SJCRH30 (cell line): ENCODE data around the gene OPRL1. TPM values are rescaled to one million over a fixed set of nuclear protein-coding genes. Genes with fewer than 3 reads are reported as not detected.

Experiments used
- DNase-seq, 2 experiments: peaks; one replicate each; pipeline ENCODE4 v3.0.0-alpha.2; 2015 to 2020
- H3K27ac ChIP-seq: fragments of 250-450 bp; sonication (Bioruptor Pico); 2 replicates; pipeline ENCODE4 v1.5.1; 2020; ENCODE audit warnings: mild to moderate bottlenecking, moderate library complexity
- H3K27me3 ChIP-seq: fragments of 250-450 bp; sonication (Bioruptor Pico); 2 replicates; pipeline ENCODE4 v1.5.1; 2020; ENCODE audit warnings: mild to moderate bottlenecking, moderate library complexity
- H3K36me3 ChIP-seq: fragments of 250-450 bp; sonication (Bioruptor Pico); 2 replicates; pipeline ENCODE4 v1.5.1; 2020; ENCODE audit warnings: mild to moderate bottlenecking, moderate library complexity
- H3K4me1 ChIP-seq: fragments of 250-450 bp; sonication (Bioruptor Pico); 2 replicates; pipeline ENCODE4 v1.5.1; 2020; ENCODE audit warnings: mild to moderate bottlenecking, moderate library complexity
- H3K4me3 ChIP-seq: fragments of 250-450 bp; sonication (Bioruptor Pico); 2 replicates; pipeline ENCODE4 v1.5.1; 2020; ENCODE audit warnings: mild to moderate bottlenecking, moderate library complexity
- H3K9me3 ChIP-seq: fragments of 250-450 bp; sonication (Bioruptor Pico); replicated peaks from 2 replicates; pipeline ENCODE4 v1.5.1; 2020; ENCODE audit warnings: mild to moderate bottlenecking, moderate library complexity
- total RNA-seq: library from RNA; depleted of rRNA; stranded (reverse); fragments of >200 nt; shearing (Covaris generic); gene quantifications from 2 replicates; pipeline ENCODE4 v1.2.3, GENCODE V29; 2014; rRNA removed

Gene OPRL1
- total RNA-seq, 1 experiment from 2014 or later, result 0.43 TPM

DNA sequence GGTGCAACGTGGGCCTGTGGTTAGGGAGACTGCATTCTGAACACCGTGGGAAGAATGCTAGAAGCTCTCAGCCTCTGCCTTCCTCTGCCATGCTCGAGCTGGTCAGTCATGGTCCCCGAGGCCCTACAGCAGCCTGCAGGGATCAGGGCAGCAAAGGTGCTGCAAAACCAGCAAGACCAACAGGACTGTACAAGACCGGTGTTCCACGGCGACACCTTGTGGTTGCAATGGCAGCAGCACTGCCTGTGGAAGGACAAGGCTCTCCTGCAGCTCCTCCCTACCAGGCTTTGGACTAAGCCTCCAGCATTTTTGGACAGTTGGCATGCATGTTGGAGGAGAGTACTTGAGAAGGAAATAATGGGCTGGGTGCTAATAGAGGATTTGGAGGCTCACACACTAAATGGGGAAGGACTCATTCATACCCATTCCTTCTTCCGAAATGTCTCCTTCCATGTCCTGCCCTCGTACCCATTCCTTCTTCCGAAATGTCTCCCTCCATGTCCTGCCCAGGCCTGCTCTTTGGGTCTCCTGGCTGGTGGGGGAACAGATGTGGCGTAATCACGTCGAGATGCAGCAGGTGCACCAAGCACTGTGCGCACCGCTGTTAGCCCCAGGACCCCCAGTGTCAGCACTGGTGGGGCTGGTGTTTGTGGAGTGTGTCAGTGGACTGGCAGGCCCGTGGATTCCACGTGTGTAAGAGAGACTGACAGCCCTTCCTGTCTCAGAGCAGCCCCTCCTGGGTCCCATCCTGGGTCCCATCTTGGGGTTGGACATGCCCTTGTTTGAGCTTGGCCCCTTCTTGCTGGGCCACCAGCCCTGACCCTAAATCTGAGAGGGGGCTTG, 65.8 kb downstream of the OPRL1 start:
- peaks cover 12% of the 10 kb centered on the region; the same call in 1 of the 2 replicates for H3K9me3 ChIP-seq
- no peaks in the 10 kb centered on the region for H3K36me3 ChIP-seq
- peaks cover 14% of the 10 kb centered on the region for H3K27me3 ChIP-seq
- no peaks in the 10 kb centered on the region for H3K4me1 ChIP-seq
- no peak overlapping the region for H3K27ac ChIP-seq
- no peak overlapping the region for H3K4me3 ChIP-seq
- peak; percentile 18 to 23 for DNase-seq

- Histone ChIP-seq H3K4me3 (no peak overlapping the region), H3K9me3 (peaks cover 12% of the 10 kb centered on the region; the same call in 1 of the 2 replicates), H3K27me3 (peaks cover 7% of the 10 kb centered on the region; the same call in 1 of the 2 replicates), H3K27ac (no peak overlapping the region), H3K4me1 (no peaks in the 10 kb centered on the region), H3K36me3 (no peaks in the 10 kb centered on the region)
- DNase-seq, result no peak
These were observed 66.5 kb downstream of the OPRL1 start for GRCh38 chr20:64146301-64146935.

- no peak overlapping the region for H3K27ac ChIP-seq
- H3K36me3 ChIP-seq, result no peaks in the 10 kb centered on the region
- H3K4me1 ChIP-seq, result no peaks in the 10 kb centered on the region
- H3K27me3 ChIP-seq, result peaks cover 6% of the 10 kb centered on the region; the same call in 1 of the 2 replicates
- no peak for DNase-seq
- peaks cover 12% of the 10 kb centered on the region; the same call in 1 of the 2 replicates for H3K9me3 ChIP-seq
- H3K4me3 ChIP-seq, result no peak overlapping the region
These were observed 67.1 kb downstream of the OPRL1 start for GRCh38 chr20:64146936-64147477.

GRCh38 chr20:64148581-64148980, 68.7 kb downstream of the OPRL1 start:
- Histone ChIP-seq H3K27ac (no peak overlapping the region), H3K36me3 (no peaks in the 10 kb centered on the region), H3K4me1 (no peaks in the 10 kb centered on the region), H3K27me3 (0 out of 2 replicates have a peak, but pooled peaks cover 4% of the 10 kb centered on the region), H3K4me3 (no peak overlapping the region), H3K9me3 (peaks cover 12% of the 10 kb centered on the region; the same call in 1 of the 2 replicates)
- DNase-seq, result no peak

GRCh38 chr20:64149141-64149540, 69.3 kb downstream of the OPRL1 start:
- Histone ChIP-seq H3K36me3 (no peaks in the 10 kb centered on the region), H3K9me3 (peaks cover 12% of the 10 kb centered on the region; the same call in 1 of the 2 replicates), H3K27me3 (0 out of 2 replicates have a peak, but pooled peaks cover 4% of the 10 kb centered on the region), H3K27ac (no peak overlapping the region), H3K4me1 (no peaks in the 10 kb centered on the region), H3K4me3 (no peak overlapping the region)
- DNase-seq, result no peak

DNA sequence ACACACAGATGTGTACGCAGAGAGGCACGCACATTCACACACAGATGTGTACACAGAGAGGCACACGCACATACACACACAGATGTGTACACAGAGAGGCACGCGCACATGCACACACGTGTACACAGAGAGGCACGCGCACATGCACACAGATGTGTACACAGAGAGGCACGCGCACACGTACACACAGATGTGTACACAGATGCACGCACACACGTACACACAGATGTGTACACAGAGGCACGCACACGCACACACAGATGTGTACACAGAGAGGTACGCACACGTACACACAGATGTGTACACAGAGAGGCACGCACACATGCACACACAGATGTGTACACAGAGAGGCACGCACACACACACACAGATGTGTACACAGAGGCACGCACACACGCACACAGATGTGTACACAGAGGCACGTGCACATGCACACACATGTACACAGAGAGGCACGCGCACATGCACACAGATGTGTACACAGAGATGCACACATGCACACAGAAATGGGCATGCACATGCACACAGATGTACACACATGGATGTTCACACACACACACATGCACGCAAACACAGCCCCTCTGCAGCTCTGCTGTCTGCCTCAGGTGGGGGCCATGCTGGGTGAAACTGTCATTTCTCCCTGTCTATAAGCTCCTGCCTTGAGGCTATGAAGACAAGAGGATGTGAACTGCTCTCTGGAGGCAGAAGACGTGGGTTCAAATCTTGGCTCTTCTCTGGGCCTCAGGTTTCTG, 70.1 kb downstream of the OPRL1 start:
- H3K36me3 ChIP-seq, result no peaks in the 10 kb centered on the region
- peaks cover 8% of the 10 kb centered on the region; the same call in 1 of the 2 replicates for H3K9me3 ChIP-seq
- H3K4me3 ChIP-seq, result no peak overlapping the region
- no peak overlapping the region for H3K27ac ChIP-seq
- H3K4me1 ChIP-seq, result no peaks in the 10 kb centered on the region
- DNase-seq, result no peak
- H3K27me3 ChIP-seq, result 0 out of 2 replicates have a peak, but pooled peaks cover 4% of the 10 kb centered on the region

Other genes starting within 250 kb of the OPRL1 start
- 4.0 and 5.0 TPM in 2 replicates for gene ZBTB46, start 248.8 kb upstream of the OPRL1 start, total RNA-seq
- gene ABHD16B, start 218.6 kb upstream of the OPRL1 start, total RNA-seq, result not detected in 2 replicates
- 96.4 and 105 TPM in 2 replicates for gene TPD52L2, start 214.8 kb upstream of the OPRL1 start, total RNA-seq
- 79.6 and 81.1 TPM in 2 replicates for gene DNAJC5, start 185.0 kb upstream of the OPRL1 start, total RNA-seq
- gene UCKL1, start 123.7 kb upstream of the OPRL1 start, total RNA-seq, result 27.1 and 35.0 TPM in 2 replicates
- 19.1 and 19.6 TPM in 2 replicates for gene ZNF512B, start 110.2 kb upstream of the OPRL1 start, total RNA-seq
- gene SAMD10, start 100.4 kb upstream of the OPRL1 start, total RNA-seq, result 0.08 TPM in 1 of 2 replicates, not detected in the other
- 70.1 and 71.9 TPM in 2 replicates for gene PRPF6, start 99.0 kb upstream of the OPRL1 start, total RNA-seq
- 2.0 and 3.0 TPM in 2 replicates for gene C20orf204, start 43.9 kb upstream of the OPRL1 start, total RNA-seq
- gene SOX18, start 30.4 kb upstream of the OPRL1 start, total RNA-seq, result 0.13 and 0.14 TPM in 2 replicates
- 12.6 and 16.9 TPM in 2 replicates for gene TCEA2, start 16.9 kb upstream of the OPRL1 start, total RNA-seq
- gene RGS19, start 564 bp upstream of the OPRL1 start, total RNA-seq, result 17.2 and 18.8 TPM in 2 replicates
- not detected in 2 replicates for gene LKAAEAR1, start 4.3 kb downstream of the OPRL1 start, total RNA-seq
- not detected in 2 replicates for gene NPBWR2, start 27.5 kb downstream of the OPRL1 start, total RNA-seq
- gene MYT1, start 84.4 kb downstream of the OPRL1 start, total RNA-seq, result 0.10 TPM in 1 of 2 replicates, not detected in the other
- gene PCMTD2, start 175.7 kb downstream of the OPRL1 start, total RNA-seq, result 24.2 and 31.0 TPM in 2 replicates